BLaER1 (cell line): ENCODE results near the gene FHL1.
"Not testable (repeated sequence)": the region's sequence is repeated elsewhere in the genome, so short reads cannot be mapped to it uniquely, and the experiment has no call there.

Experiments used
- H3K27ac ChIP-seq: shearing (Covaris generic); formaldehyde crosslinking; 2 replicates; pipeline ENCODE4 v1.8.1; 2022
- H3K27me3 ChIP-seq: shearing (Covaris generic); formaldehyde crosslinking; 2 replicates; pipeline ENCODE4 v1.8.1; 2022
- H3K36me3 ChIP-seq: shearing (Covaris generic); formaldehyde crosslinking; 2 replicates; pipeline ENCODE4 v1.8.1; 2022
- H3K4me1 ChIP-seq: shearing (Covaris generic); formaldehyde crosslinking; 2 replicates; pipeline ENCODE4 v1.8.1; 2022
- H3K4me2 ChIP-seq: shearing (Covaris generic); formaldehyde crosslinking; 2 replicates; pipeline ENCODE4 v1.8.1; 2022
- H3K4me3 ChIP-seq: shearing (Covaris generic); formaldehyde crosslinking; 2 replicates; pipeline ENCODE4 v1.8.1; 2022
- H3K9ac ChIP-seq: shearing (Covaris generic); formaldehyde crosslinking; 2 replicates; pipeline ENCODE4 v1.8.1; 2022
- H3K9me3 ChIP-seq: shearing (Covaris generic); formaldehyde crosslinking; 2 replicates; pipeline ENCODE4 v1.8.1; 2022
- H4K20me1 ChIP-seq: shearing (Covaris generic); formaldehyde crosslinking; 2 replicates; pipeline ENCODE4 v1.8.1; 2022
- Cebpa-rat ChIP-seq: shearing (Covaris generic); IDR thresholded peaks from 2 replicates; pipeline ENCODE4 v1.8.1; 2022

FHL1 gene

DNA sequence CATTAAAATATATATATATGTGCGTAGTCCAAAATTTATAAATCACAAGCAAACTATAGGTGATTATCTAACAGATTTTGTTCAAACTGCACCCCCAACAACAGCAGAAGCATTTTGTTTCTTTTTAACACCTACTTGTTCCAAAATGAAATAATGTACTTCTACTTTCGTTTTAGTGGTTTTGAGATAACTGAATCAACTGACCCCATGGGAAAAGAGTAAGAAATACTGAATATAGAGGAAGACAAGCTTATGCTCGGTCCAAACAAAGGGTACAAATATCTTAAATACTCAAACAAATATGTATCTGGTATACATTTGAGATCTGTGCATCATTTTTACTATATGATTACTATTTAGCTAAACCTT is 81.5 kb downstream of the FHL1 start:
- Histone ChIP-seq H3K27ac (peak overlapping the region; percentile 29), H3K4me2 (peak overlapping the region; percentile 36), H4K20me1 (peaks cover 9% of the 10 kb centered on the region; the same call in 1 of the 2 replicates), H3K9me3 (no peaks in the 10 kb centered on the region), H3K9ac (no peak overlapping the region), H3K36me3 (peaks cover 40% of the 10 kb centered on the region), H3K4me3 (no peak overlapping the region), H3K27me3 (peaks cover 86% of the 10 kb centered on the region), H3K4me1 (peaks cover 12% of the 10 kb centered on the region)
- TF ChIP-seq Cebpa-rat: no peak

DNA sequence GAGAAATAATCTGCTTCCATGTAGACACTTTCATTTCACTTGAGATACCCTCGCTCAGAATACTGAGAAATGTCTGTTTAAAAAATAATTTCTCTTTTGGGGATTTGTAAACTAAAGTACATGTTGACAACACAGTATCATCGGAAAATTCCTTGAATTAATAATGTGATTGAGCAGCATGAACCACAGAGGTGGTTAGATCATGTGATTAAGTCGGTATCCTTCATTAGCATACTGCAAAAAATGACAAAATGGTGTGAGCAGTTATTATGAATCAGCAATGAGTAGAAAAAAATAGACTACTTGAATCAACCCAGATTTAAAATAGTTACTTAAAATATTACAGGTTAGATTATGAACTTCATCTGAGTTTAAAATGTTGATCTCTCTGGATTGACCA is 89.7 kb downstream of the FHL1 start:
- no peaks in the 10 kb centered on the region for H3K9me3 ChIP-seq
- peaks cover 54% of the 10 kb centered on the region for H3K27me3 ChIP-seq
- H3K9ac ChIP-seq: no peak overlapping the region
- peaks cover 9% of the 10 kb centered on the region; the same call in 1 of the 2 replicates for H4K20me1 ChIP-seq
- H3K27ac ChIP-seq: no peak overlapping the region
- peaks cover 36% of the 10 kb centered on the region for H3K36me3 ChIP-seq
- no peak overlapping the region for H3K4me3 ChIP-seq
- no peaks in the 10 kb centered on the region for H3K4me1 ChIP-seq
- TF ChIP-seq Cebpa-rat: no peak
- H3K4me2 ChIP-seq: no peak overlapping the region

DNA sequence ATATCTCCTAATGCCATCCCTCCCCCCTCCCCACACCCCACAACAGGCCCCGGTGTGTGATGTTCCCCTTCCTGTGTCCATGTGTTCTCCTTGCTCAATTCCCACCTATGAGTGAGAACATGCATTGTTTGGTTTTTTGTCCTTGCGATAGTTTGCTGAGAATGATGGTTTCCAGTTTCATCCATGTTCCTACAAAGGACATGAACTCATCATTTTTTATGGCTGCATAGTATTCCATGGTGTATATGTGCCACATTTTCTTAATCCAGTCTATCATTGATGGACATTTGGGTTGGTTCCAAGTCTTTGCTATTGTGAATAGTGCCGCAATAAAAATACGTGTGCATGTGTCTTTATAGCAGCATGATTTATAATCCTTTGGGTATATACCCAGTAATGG is 90.5 kb downstream of the FHL1 start:
- peaks cover 10% of the 10 kb centered on the region; the same call in 1 of the 2 replicates for H4K20me1 ChIP-seq
- H3K36me3 ChIP-seq: peaks cover 41% of the 10 kb centered on the region
- H3K4me3 ChIP-seq, H3K4me1 ChIP-seq, H3K9ac ChIP-seq, H3K9me3 ChIP-seq, H3K27ac ChIP-seq, H3K4me2 ChIP-seq: not testable (repeated sequence)
- peaks cover 55% of the 10 kb centered on the region for H3K27me3 ChIP-seq

DNA sequence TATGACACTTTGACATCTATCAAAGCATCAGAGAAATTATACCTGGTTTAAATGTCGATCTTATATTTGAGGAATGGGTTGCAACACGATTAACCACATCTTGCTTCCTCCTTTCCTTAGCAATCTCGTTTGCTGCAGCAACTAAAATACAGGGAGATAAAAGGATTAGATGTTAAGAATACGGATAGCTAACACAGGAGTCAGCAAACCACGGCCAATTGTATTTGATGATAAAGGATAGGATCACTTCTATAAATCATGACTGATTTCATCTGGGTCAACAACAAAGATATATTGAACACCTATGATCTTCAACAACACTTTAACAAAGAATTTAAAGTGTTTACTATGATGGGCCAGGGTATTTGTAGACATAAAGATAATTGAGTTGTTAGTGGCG is 98.9 kb downstream of the FHL1 start:
- no peaks in the 10 kb centered on the region for H3K9me3 ChIP-seq
- H3K36me3 ChIP-seq: peaks cover 32% of the 10 kb centered on the region
- TF ChIP-seq Cebpa-rat: no peak
- peaks cover 79% of the 10 kb centered on the region for H3K27me3 ChIP-seq
- H4K20me1 ChIP-seq: peaks cover 29% of the 10 kb centered on the region
- H3K9ac ChIP-seq: no peak overlapping the region
- H3K27ac ChIP-seq: no peak overlapping the region
- H3K4me1 ChIP-seq: peaks cover 11% of the 10 kb centered on the region; the same call in 1 of the 2 replicates
- no peak overlapping the region for H3K4me2 ChIP-seq
- H3K4me3 ChIP-seq: no peak overlapping the region

GRCh38 chrX:136250191-136251040 is 103.1 kb downstream of the FHL1 start:
- H3K27ac ChIP-seq: peak overlapping the region; percentile 83
- H3K36me3 ChIP-seq: no peaks in the 10 kb centered on the region
- peak overlapping the region; percentile 65 for H3K4me2 ChIP-seq
- H3K4me3 ChIP-seq: peak overlapping the region; percentile 81
- H3K9me3 ChIP-seq: no peaks in the 10 kb centered on the region
- H3K27me3 ChIP-seq: peaks cover 67% of the 10 kb centered on the region
- peak overlapping the region; percentile 85 for H3K9ac ChIP-seq
- H4K20me1 ChIP-seq: peaks cover 11% of the 10 kb centered on the region; the same call in 1 of the 2 replicates
- H3K4me1 ChIP-seq: peaks cover 18% of the 10 kb centered on the region
- no peak for TF ChIP-seq Cebpa-rat

- TF ChIP-seq Cebpa-rat: no peak
- peak within 1 kb of the TSS; percentile 81 for H3K4me3 ChIP-seq
- peak within 1 kb of the TSS; percentile 83 for H3K27ac ChIP-seq
Measured at GRCh38 chrX:136251041-136251991, 104.0 kb downstream of the FHL1 start, which contains the start of gene MAP7D3. Gene MAP7D3, minus strand, starts transcription at chrX:136251400. Its CDS starts 42 bp downstream, at chrX:136251358.

DNA sequence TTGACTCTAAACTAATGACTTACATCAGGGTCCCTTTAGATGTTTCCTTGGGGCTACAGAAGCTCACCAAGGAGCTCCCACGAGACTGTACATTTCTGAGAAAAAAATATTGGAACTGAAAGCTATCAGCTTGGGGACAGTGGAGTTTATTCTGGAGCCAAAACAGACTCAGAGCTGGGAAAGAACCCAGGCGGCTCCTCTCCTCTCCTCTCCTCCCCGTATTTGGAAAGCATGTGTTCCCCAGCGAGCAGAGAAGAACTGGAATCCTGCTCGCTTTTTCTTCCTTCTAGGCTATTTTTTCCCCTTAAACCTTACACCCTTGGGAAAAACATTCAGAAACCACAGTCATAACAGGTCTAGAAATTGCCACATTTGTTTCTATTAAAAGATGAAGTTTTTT is 108.2 kb downstream of the FHL1 start:
- Histone ChIP-seq H3K4me3 (no peak overlapping the region), H3K4me2 (peak overlapping the region; percentile 45), H3K9ac (no peak overlapping the region), H4K20me1 (no peaks in the 10 kb centered on the region), H3K27ac (no peak overlapping the region), H3K4me1 (peaks cover 43% of the 10 kb centered on the region), H3K36me3 (no peaks in the 10 kb centered on the region), H3K9me3 (no peaks in the 10 kb centered on the region), H3K27me3 (peaks cover 81% of the 10 kb centered on the region)
- TF ChIP-seq Cebpa-rat: no peak

More at GRCh38 chrX:136251041-136251991, 104.0 kb downstream of the FHL1 start, which contains the start of gene MAP7D3:
- Histone ChIP-seq H3K4me1 (peaks cover 27% of the 10 kb centered on the region), H3K9ac (peak within 1 kb of the TSS; percentile 85), H3K4me2 (peak within 1 kb of the TSS; percentile 65), H4K20me1 (peaks cover 11% of the 10 kb centered on the region; the same call in 1 of the 2 replicates), H3K36me3 (no peaks in the 10 kb centered on the region), H3K9me3 (no peaks in the 10 kb centered on the region), H3K27me3 (peaks cover 71% of the 10 kb centered on the region)

DNA sequence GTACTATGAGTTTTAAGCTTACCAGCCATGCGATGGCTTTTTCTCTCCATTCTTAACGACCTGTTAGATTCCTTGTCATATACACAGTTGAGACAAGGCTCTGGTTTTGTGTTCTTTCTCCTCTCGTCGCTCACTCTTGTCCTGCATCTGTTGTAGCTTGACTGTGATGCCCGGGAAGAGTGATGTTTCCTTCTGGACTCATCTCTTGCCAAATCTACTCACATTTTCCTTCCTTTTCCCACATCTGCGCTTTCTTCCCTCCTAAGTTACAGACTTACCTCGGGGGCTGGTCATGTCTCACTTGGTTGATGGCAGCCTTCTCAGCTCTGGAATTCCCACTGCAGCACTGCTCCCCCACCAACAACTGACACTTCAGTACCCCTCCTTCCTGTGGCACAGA is 108.7 kb downstream of the FHL1 start:
- H3K9me3 ChIP-seq: no peaks in the 10 kb centered on the region
- H3K27ac ChIP-seq: peak overlapping the region; percentile 12; the same call in 1 of the 2 replicates
- TF ChIP-seq Cebpa-rat: no peak
- peak overlapping the region; percentile 45 for H3K4me2 ChIP-seq
- H3K9ac ChIP-seq: no peak overlapping the region; the same call in 1 of the 2 replicates
- peaks cover 82% of the 10 kb centered on the region for H3K27me3 ChIP-seq
- H3K36me3 ChIP-seq: no peaks in the 10 kb centered on the region
- H4K20me1 ChIP-seq: no peaks in the 10 kb centered on the region
- peaks cover 43% of the 10 kb centered on the region for H3K4me1 ChIP-seq
- H3K4me3 ChIP-seq: no peak overlapping the region

GRCh38 chrX:136258951-136259350 is 111.6 kb downstream of the FHL1 start:
- H3K4me1 ChIP-seq: peaks cover 43% of the 10 kb centered on the region
- H3K9me3 ChIP-seq: no peaks in the 10 kb centered on the region
- no peak for TF ChIP-seq Cebpa-rat
- H3K4me2 ChIP-seq: peak overlapping the region; percentile 22
- no peaks in the 10 kb centered on the region for H3K36me3 ChIP-seq
- H3K4me3 ChIP-seq: no peak overlapping the region
- peaks cover 91% of the 10 kb centered on the region for H3K27me3 ChIP-seq
- H3K9ac ChIP-seq: no peak overlapping the region
- no peak overlapping the region for H3K27ac ChIP-seq
- no peaks in the 10 kb centered on the region for H4K20me1 ChIP-seq
